T follicular helper cell (primary cell): ENCODE measurements around the gene EIF3K.

ENCODE experiments used
- DNase-seq: peaks from one replicate; pipeline ENCODE4 v3.0.0-alpha.2; 2020; ENCODE audit warnings: low read depth

EIF3K gene

GRCh38 chr19:38649305-38650171 lies 30.6 kb downstream of the EIF3K start:
- DNase-seq = no peak

GRCh38 chr19:38650172-38650775 lies 31.3 kb downstream of the EIF3K start:
- DNase-seq = no peak

GRCh38 chr19:38650911-38651584 lies 32.1 kb downstream of the EIF3K start:
- DNase-seq = no peak

- no peak for DNase-seq
Observed at GRCh38 chr19:38653028-38653571, 34.1 kb downstream of the EIF3K start.

- no peak for DNase-seq
Observed at GRCh38 chr19:38654628-38655055, 35.7 kb downstream of the EIF3K start.

GRCh38 chr19:38655148-38655824 lies 36.3 kb downstream of the EIF3K start:
- no peak for DNase-seq

- peak; percentile 22 for DNase-seq
Observed at GRCh38 chr19:38656171-38656981, 37.4 kb downstream of the EIF3K start.

- DNase-seq = no peak
Observed at GRCh38 chr19:38657633-38658222, 38.7 kb downstream of the EIF3K start.

- DNase-seq = no peak
Observed at GRCh38 chr19:38658462-38659306, 39.7 kb downstream of the EIF3K start.

GRCh38 chr19:38660724-38661123 lies 41.7 kb downstream of the EIF3K start:
- no peak for DNase-seq

GRCh38 chr19:38661136-38661535 lies 42.1 kb downstream of the EIF3K start:
- no peak for DNase-seq

- DNase-seq = no peak
Observed at GRCh38 chr19:38661996-38662395, 43.0 kb downstream of the EIF3K start.

- DNase-seq = no peak
Observed at GRCh38 chr19:38662537-38663155, 43.7 kb downstream of the EIF3K start.

GRCh38 chr19:38663156-38663651 lies 44.2 kb downstream of the EIF3K start:
- DNase-seq = no peak

GRCh38 chr19:38663957-38664502 lies 45.0 kb downstream of the EIF3K start:
- no peak for DNase-seq

GRCh38 chr19:38664503-38665211 lies 45.7 kb downstream of the EIF3K start:
- no peak for DNase-seq

- DNase-seq = no peak
Observed at GRCh38 chr19:38665219-38665931, 46.4 kb downstream of the EIF3K start.
